ENCODE data around the gene IFT122.
"Not testable (repeated sequence)": the region's sequence is repeated elsewhere in the genome, so short reads cannot be mapped to it uniquely, and the experiment has no call there.

The IFT122 gene

GRCh38 chr3:129494499-129494898 is 54.5 kb downstream of the IFT122 start:
- not testable (repeated sequence) for DNase-seq (ENCODE audit: low read depth in 2 of 2)

- DNase-seq (ENCODE audit: low read depth in 2 of 2) = peak; percentile 36 to 39
These were observed 55.1 kb downstream of the IFT122 start for GRCh38 chr3:129495006-129495639.

DNA sequence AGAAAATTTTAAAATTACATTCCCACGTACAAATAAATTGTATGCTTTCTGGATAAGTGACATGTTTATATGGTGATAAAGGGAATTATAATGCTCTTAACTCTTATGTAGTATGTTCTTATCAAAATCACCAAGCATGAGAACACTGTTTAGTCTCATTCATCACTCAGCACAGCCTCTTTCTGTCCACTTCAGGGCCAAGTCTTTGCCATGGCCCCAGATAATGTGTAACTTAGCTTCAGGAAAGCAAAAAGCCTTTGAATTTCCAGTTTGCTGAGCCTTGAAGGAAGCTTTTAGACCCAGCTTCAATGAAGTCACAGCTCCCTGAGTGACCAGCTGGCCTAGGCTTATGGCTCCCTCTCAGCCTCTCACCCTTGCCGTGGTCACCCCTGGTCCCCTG is 57.9 kb downstream of the IFT122 start:
- not testable (repeated sequence) for DNase-seq (ENCODE audit: low read depth in 2 of 2)

- not testable (repeated sequence) for DNase-seq (ENCODE audit: low read depth in 2 of 2)
These were observed 58.8 kb downstream of the IFT122 start for GRCh38 chr3:129498603-129499488.

- not testable (repeated sequence) for DNase-seq (ENCODE audit: low read depth in 2 of 2)
These were observed 59.7 kb downstream of the IFT122 start for GRCh38 chr3:129499604-129500333.

- no peak for DNase-seq (ENCODE audit: low read depth in 2 of 2)
These were observed 60.3 kb downstream of the IFT122 start for GRCh38 chr3:129500334-129500658.

DNA sequence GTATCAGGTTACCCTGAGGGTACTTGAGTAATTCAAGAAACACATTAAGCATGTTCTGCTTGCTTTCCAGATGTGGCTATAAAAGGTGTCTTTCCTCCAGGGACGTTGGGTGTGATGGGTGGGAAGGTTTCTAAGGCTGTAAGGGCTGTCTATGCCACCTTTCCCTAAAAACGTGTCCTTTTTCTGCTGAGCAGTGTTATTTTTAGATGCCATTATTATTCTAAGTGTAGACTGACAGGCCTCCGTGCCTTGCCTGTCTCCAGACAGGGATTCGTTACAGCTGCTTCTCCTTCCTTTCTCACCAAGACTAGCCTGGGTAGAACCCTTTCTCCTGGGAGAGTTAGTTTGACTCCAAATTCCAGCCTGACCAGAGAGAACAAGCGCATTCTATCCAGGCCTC is 61.6 kb downstream of the IFT122 start:
- DNase-seq (ENCODE audit: low read depth in 2 of 2) = no peak

DNA sequence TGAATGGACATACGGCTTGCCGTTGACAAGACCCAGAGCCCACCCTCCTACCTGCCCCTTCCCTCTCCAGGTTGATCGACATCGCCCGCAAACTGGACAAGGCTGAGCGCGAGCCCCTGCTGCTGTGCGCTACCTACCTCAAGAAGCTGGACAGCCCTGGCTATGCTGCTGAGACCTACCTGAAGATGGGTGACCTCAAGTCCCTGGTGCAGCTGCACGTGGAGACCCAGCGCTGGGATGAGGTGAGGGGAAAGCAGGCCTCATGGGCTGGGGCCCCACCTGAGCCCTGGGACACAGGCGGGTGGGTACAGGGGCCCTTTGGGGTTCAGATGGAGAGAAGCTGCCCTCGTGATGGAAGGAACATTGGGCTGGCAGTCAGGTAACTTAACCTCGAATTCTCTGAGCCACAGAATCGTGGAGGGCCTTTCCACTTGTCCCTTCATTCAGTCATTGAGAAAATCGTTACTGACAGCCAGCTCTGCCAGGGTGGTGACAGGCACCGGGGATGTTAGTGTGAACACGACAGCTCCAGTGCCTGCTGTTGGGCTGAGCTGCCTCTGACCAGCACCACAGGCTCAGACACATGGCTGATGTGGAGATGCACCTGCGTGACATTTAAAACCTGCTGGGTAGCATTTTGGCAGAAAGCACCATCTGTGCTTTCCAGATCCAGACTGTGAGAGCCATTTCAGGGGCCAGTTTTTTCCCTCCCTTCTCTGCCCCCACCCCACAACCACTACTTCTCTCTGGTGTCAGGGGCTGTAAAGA is 62.8 kb downstream of the IFT122 start:
- no peak for DNase-seq (ENCODE audit: low read depth in 2 of 2)

- DNase-seq (ENCODE audit: low read depth in 2 of 2) = no peak
These were observed 63.7 kb downstream of the IFT122 start for GRCh38 chr3:129503471-129504291.

DNA sequence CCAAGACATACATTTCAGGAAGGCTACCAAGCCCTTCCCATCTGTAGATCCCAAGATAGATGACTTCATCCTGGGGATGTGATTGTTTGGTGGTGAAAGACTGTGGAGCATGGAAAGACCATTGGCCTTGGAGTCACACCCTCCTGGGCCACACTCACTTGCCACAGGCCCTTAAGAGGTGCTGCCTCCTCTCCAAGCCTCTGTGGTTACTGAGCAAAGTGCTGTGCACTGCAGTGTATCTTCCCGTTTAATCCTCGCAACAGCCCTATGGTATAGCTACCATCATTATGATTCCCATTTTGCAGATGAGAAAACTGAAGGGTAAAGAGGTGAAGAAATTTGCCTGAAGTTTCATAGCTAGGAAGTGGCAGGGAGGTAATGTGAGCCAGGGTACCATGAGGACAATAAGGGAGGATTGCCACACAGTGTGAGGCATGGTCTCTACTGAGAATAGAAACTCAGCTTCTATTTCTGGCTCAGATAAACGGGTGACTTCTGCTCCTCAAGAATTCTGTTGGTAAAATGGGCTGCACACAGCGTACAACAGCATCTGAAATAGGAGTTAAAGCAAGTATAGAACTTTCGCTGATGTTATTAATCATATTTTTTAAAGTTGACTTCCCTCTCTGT is 64.6 kb downstream of the IFT122 start:
- DNase-seq (ENCODE audit: low read depth in 2 of 2) = no peak

GRCh38 chr3:129505341-129505740 is 65.3 kb downstream of the IFT122 start:
- DNase-seq (ENCODE audit: low read depth in 2 of 2) = no peak

DNA sequence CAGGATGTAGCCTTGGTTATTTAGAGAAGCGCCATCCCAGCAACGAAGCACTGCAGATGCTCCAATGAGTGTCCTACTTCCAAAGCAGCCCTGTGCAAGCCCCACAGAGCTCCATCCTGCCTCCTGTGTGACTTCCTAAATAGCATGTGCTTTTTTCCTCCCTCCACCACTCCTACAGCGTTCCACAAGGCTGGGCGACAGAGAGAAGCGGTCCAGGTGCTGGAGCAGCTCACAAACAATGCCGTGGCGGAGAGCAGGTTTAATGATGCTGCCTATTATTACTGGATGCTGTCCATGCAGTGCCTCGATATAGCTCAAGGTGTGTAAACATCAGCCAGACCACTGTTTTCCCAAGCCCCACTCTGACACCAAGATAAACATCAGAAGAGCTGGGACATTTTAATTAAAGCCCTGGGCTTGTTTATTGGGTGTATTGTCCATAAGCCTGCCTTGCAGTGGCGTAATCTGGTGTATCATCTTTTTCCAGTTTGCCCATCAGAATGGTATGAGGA is 66.3 kb downstream of the IFT122 start:
- no peak for DNase-seq (ENCODE audit: low read depth in 2 of 2)

- no peak for DNase-seq (ENCODE audit: low read depth in 2 of 2)
These were observed 67.3 kb downstream of the IFT122 start for GRCh38 chr3:129507181-129507831.

GRCh38 chr3:129512595-129512994 is 72.6 kb downstream of the IFT122 start:
- DNase-seq (ENCODE audit: low read depth in 2 of 2) = no peak

GRCh38 chr3:129513705-129514104 is 73.7 kb downstream of the IFT122 start:
- DNase-seq (ENCODE audit: low read depth in 2 of 2) = no peak

DNA sequence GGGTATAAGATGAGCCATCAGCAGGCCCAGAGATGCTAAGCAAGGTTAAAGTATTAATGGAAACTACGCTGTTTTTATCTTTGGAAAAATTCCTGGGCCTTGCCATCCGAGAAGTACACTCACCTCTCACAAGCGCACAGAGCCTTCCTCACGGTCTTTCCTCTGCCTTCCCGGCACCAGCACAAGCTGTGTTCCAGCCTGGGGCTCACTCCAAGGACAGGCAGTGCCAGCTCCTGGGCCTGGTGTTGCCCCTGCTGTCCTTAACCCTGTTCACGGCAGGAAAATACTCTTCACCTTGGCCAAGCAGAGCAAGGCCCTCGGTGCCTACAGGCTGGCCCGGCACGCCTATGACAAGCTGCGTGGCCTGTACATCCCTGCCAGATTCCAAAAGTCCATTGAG is 74.1 kb downstream of the IFT122 start:
- DNase-seq (ENCODE audit: low read depth in 2 of 2) = no peak

DNA sequence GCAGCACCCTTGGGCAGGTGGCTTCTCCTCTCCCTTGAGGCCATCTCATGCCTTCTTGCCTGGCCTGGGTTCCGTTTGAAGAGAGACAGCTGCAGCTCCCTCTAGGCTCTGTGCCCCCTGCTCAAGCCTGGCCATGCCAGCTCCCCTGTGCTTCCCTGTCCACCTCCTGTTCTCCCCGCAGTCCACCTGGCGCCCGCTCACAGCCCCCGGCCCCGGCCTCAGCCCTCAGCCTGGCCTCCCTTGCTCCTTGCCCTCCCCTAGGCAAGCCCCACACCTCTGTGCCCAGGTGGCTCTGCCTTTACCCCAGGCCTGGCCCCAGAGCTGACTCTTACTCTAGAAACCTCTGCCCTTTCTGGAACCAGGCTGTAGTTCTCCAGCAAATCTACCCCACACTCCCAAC is 74.5 kb downstream of the IFT122 start:
- DNase-seq (ENCODE audit: low read depth in 2 of 2) = no peak

DNA sequence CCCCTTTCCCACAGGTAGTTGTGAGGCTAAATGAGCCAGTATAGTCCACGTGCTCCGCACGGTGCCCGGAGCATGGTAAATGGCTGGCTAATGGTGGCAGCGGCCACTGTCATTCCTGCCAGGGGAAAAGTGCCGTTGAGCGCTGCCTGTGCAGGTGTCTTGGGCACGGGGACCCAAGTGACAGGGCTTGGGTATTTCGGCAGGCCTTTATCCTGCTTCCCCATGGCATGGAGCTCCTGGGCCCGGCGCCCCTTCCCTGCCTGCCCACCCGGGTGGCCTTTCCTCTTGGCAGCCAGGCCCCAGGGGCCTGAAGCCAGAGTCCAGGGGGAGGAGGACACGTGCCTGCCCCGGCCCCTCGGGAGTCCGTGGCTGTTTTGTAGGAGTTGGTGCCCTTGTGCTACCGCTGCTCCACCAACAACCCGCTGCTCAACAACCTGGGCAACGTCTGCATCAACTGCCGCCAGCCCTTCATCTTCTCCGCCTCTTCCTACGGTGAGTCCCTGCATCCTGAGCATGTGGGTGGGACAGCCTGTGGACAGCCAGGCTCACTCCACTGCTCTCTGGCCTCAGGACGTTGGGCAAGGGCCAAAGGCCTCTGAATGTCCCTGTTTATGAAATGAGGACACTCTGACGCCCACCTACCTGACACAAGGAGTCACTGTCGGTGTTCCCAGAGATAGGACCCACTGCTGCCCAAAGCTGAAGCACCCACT is 75.2 kb downstream of the IFT122 start:
- not testable (repeated sequence) for DNase-seq (ENCODE audit: low read depth in 2 of 2)

DNA sequence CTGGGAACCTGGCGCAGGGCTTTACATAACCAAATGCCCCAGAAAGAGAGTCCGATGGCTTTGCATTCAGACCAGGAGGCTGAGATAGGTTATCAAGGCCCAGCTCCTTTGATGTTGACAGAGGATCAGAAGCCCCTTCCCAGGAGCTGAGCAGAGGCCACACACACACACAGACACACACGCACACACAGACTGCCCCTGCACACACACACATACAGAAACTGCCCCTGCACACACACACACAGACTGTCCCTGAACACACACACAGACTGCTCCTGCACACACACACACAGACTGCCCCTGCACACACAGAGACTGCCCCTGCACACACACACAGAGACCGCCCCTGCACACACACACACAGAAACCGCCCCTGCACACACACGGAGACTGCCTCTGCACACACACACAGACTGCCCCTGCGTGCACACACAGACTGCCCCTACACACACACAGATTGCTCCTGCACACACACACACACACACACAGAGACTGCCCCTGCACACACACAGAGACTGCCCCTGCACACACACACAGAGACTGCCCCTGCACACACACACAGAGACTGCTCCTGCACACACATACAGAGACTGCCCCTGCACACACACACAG is 75.9 kb downstream of the IFT122 start:
- DNase-seq (ENCODE audit: low read depth in 2 of 2) = not testable (repeated sequence)

All from fibroblast of skin of left quadriceps (primary cell).